ENCODE data around the gene TBCD.

GRCh38 chr17:82815354-82815753 lies 63.5 kb downstream of the TBCD start:
- TF ChIP-seq CTCF (IDR thresholded peaks at IDR 0.05) (no peak), ZNF512 (CRISPR knock-in tag; IDR thresholded peaks at IDR 0.05; ENCODE audit: borderline replicate concordance) (no peak), ZBTB21 (CRISPR knock-in tag; IDR thresholded peaks at IDR 0.05; ENCODE audit: borderline replicate concordance) (no peak), FOXP4 (CRISPR knock-in tag; IDR thresholded peaks at IDR 0.05) (no peak), SP1 (CRISPR knock-in tag; conservative IDR thresholded peaks at IDR 0.05) (no peak), ZSCAN18 (CRISPR knock-in tag; IDR thresholded peaks at IDR 0.05) (no peak), MAX (CRISPR knock-in tag; IDR thresholded peaks at IDR 0.05) (no peak), ZNF416 (CRISPR knock-in tag; IDR thresholded peaks at IDR 0.05) (no peak)
